Kidney capillary endothelial cell (primary cell): ENCODE results near the gene MSLN.

ENCODE experiments used
- DNase-seq: peaks from one replicate; pipeline ENCODE4 v3.0.0-alpha.2; 2018; ENCODE audit warnings: low spot score

Gene MSLN

DNA sequence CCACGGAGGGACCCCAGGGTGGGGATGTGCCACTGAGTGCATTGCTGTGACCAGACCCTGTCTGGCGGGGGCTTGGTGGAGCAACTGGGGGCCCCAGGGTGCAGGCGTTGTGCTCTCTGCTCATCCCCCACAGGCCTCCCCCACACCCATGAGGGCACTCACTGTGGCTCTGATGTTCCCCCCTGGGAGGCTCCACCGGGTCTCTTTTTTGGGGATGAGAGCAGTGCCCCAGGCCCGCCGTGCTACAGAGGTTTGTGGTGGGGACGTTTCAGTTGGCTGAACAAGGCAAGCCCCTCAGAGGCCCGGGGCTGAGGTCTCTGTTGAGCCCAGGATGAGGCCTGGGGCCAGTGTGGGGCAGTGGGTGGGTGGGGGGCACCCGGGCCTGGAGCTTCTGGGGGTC lies 36.8 kb upstream of the MSLN start:
- no peak for DNase-seq

DNA sequence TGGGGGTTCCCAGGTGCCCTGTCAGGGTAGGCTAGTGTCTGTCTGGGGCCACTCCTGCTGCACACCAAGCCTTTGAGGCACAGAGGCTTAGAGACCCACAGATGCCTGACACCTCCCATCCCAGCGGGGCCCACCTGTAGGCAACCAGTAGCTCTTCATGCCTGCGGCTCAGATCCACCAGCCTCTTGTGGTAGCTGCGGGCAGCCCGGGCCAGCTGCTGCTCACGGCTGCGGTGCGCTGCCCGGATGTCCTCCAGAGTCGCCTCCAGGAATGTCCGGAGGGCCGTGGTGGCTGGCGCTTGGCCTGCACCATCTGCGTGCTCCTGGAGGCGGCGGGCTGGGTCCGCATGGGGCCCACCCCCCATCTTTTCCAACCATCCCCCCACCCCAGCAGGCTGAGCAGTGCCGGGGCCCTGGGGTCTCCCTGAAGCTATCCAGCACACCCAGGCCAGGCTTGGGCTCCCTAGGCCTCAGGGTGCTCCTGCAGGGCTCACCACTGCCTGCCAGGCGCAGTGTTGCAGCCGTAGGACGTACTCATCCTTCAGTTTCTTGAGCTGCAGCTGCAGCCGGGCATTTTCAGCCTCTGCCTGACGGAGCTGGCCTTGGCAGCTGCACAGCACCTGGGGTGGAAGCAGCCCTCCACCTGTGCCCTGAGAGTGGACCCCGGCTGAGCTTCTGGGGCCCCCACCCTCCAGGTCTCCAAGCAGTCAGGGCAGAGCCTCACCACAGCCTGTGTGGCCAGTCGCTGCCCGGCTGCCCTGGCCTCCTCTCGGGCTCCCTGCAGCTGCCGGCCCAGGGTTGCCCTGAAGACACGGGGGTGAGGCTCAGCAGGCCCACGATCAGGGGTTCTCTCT lies 36.1 kb upstream of the MSLN start:
- DNase-seq = no peak

DNA sequence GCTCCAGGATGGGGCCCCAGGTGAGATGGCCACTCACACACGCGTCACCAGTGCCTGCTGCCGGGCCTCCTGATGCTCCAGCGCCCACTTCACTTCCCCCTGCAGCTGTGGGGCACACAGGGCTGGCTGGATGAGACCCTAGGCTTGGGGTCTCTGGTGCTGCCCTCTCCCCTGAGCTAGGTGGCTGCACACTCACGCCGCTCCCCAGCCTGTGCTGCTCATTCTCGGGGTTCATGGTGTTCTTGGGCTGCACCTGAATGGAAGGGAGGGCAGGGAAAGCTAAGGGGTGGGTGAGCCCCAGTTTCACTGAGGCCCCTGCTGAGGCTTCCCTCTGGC lies 35.5 kb upstream of the MSLN start:
- DNase-seq = no peak

- DNase-seq = no peak
Observed at GRCh38 chr16:725463-726187, 34.9 kb upstream of the MSLN start.

- DNase-seq = no peak
Observed at GRCh38 chr16:726188-726437, 34.4 kb upstream of the MSLN start.

GRCh38 chr16:726438-727290 lies 33.9 kb upstream of the MSLN start, which contains the start of the genes CCDC78 and HAGHL:
TSS of gene CCDC78 (minus strand) at chr16:726443. CDS start at chr16:726367, 76 bp downstream.
TSS of gene HAGHL (plus strand) at chr16:727106. CDS start at chr16:727510, 404 bp downstream.
- no peak for DNase-seq

DNA sequence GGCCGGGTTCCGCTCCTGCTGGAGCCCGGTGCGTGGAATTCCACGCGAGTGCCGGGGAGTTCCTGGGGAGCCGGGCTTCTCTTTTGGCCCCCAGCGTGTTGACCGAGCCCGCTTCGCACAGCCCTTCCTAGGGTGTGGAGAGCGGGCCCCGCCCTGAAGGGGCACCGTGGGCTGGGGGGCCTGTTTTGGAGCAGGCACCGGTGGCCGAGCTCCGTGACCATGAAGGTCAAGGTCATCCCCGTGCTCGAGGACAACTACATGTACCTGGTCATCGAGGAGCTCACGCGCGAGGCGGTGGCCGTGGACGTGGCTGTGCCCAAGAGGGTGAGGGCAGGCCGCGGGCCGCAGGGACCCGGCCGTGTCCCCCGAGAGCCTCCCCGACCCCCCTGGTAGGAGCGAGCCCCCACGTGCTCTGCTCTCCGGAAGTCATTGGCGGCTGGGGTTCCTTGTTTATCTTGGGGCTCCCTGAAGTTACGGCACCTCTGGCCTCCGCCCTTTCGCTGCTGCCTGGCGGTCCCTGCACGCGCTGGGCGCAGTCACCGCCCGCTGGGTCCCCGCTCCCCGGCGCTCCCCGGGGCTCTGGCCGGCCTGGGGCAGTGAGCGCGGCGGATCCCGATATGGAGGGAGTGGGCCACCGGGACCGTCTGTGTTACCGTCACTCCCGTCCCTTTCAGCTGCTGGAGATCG lies 33.1 kb upstream of the MSLN start:
- no peak for DNase-seq

GRCh38 chr16:728131-728889 lies 32.2 kb upstream of the MSLN start:
- peak; percentile 62 for DNase-seq

DNA sequence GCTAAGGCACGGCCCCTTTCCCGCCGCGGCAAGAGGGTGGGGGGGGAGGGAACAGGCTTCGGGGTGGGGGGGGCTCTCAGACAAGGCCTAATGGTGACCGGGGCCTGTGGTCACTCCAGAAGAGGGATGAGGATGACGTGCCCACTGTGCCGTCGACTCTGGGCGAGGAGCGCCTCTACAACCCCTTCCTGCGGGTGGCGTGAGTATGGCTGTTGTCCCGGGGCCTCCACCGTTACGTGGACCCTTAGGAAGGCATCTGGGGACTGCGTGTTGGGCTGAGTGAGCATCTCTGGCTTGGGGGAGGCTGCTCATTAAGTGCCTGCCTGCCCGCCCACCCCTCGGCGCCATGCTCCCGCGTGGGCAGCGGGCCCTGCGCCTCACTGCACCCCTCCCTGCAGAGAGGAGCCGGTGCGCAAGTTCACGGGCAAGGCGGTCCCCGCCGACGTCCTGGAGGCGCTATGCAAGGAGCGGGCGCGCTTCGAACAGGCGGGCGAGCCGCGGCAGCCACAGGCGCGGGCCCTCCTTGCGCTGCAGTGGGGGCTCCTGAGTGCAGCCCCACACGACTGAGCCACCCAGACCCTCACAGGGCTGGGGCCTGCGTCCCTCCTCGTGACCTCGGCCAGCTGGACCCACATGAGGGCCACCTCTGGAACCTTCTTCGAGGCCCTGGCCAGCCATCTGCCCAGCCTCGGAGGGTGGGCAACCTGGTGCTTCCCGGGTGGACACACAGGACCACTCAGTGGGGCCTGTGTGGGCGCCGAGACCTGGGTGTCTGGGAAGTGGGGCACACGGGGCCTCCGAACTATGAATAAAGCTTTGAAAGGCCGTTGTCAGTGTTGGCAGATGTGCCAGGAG lies 31.4 kb upstream of the MSLN start:
- DNase-seq = no peak

DNA sequence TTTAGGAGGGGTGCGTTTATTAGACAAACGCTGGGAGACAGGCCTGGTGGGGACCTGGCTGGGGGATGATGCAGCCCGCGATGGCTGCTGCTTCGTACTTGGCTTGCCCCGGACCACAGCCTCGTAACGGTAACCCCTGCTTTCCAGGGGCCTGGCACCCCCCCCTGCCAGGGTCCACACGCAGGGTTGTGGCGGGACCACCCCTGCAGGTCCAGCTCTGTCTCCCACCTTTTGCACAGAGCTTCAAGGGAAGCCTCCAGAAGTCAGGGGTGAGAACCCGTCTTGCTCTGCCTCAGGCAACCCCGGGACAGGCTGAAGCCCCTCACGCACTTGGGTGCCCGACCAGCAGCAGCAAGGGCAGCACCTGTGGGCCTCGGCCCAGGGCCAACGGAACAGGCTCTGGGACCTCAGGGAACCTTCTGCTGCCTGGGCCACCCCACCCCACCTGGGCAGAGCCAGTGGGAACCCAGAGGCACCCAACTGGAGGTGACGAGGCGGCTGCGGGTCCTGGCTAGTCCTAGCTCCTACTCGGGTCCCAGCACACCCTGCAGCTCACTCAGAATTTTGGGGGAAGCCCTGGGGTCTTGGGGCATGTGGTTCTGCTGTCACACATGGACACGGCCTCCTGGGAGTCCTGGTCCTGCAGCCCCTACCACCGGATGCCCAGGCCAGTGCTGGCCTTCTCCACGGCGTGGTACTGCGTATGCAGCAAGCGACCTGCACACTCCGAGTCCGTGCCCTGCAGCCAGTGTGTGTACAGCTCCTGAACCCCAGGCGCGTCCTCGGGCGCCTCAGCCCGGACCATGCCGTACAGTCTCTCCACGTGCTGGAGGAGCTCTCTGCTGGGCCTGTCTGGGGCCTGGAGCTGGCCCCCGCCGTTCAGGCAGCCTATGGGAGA lies 30.5 kb upstream of the MSLN start:
- DNase-seq = no peak

DNA sequence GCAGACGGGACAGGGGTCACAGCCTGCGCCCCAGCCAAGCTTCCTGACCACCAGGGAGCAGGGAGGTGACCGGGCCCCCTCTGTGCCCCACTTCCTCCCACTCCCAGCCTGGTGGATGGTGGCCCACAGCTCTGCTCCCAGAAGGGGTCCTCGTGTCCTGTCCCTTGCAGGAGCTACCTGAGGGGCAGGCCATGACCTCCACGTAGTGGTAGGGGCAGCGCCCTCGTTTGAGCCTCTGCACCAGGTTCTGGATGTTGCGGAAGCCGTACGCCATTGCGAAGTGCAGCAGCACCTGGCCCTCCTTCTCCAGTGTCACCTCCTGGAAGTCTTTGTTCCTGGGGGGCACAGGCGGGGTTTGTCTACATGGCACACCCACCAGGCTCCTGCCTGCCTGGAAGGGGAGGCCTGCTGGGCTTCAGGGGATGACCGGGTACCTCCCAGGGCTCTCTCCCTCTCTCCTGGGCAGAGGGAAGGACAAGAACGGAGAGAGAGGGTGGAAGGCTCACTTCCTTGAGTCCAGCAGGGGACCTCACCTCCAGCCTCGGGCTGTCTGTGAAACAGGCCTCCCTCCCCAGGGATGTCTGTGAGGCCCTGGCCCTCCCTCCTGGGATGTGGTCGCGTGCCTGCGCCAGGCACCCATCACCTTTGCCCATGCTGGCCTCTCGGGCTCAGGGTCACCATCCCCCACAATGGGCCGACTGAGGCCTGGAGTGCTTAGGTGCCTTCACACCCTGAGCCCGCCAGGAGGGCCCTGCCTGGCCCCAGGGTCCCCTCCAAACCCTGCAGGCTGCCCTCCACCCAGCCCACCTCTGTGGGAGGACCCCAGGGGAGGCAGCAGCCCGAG lies 29.6 kb upstream of the MSLN start:
- DNase-seq = no peak

GRCh38 chr16:732332-732731 lies 28.2 kb upstream of the MSLN start:
- no peak for DNase-seq

- no peak for DNase-seq
Observed at GRCh38 chr16:732936-733335, 27.6 kb upstream of the MSLN start.

- no peak for DNase-seq
Observed at GRCh38 chr16:733382-734207, 26.9 kb upstream of the MSLN start.

DNA sequence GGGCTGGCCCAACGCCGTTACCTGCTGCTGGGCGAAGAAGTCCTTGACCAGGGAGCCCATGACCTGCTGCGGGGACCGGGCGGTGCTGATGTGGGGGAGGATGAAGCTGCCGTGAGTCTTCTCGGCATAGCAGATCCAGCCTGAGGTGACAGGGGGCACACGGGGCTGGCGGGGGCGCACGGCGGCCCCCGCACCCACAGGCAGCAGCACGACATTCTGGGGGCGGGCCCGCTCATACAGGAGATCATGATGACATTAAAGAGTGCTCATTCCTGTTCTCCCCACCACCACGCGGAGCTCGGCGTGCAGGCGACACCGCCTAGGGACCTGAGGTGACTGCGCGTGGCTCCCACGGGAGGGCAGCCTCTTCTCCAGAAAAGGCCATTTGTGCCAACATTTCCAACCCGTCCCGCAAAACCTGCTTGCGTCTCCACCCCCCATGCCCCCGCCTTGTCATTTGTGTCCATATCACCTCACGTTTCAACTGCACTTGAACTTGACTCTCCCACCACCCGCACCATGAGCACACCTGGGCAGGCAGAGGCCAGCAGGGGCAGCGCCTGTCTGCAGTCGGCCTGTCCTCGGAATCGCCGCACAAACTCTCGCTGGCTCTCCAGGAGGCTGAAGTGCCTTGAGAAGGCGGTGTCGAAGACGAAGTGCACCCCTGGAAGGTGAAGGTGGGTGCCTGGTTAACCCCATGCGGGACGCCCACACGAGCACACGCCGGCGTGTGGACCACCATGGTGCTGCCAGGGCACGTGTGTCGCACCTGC lies 26.1 kb upstream of the MSLN start:
- DNase-seq = no peak

GRCh38 chr16:734981-735881 lies 25.3 kb upstream of the MSLN start:
- no peak for DNase-seq
